Activated CD4-positive, alpha-beta T cell treated with anti-CD3 and anti-CD28 coated beads, Interleukin-2, Interleukin-6, amounts not matched to agents 100 ng/mL and 50 ng/mL, durations not matched to agents 16 hours and 8 hours (primary cell): Measurements from ENCODE around the gene DENND1C.
"Not testable (repeated sequence)": the region's sequence is repeated elsewhere in the genome, so short reads cannot be mapped to it uniquely, and the experiment has no call there.

Experiments used
- DNase-seq: peaks from one replicate; pipeline ENCODE4 v3.0.0-alpha.2; 2020

Gene DENND1C

DNA sequence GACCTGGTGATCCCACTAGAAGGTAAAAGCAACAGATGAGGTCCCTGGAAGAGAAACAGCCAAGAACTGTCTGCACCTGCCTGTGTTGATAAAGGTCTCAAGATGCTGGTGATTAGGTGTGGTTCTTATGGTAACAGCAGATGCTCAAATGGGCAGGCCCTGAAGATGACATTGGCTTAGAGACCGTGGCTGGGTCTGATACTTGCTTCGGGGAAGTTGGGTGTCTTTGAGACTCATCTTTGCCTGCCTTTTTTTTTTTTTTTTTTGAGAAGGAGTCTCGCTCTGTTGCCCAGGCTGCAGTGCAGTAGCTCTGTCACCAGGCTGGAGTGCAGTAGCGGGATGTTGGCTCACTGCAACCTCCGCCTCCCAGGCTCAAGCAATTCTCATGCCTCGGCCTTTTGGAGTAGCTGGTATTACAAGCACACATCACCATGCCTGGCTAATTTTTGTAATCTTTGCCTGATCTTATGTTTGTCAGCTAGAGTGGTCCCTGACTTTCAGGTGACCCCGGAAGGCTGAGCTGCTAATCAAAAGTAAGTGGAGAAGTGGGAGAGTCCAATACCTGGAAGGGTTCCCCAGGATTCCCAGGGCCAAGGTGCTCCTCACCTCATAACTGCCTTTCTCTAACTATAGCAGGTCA is 29.9 kb downstream of the DENND1C start:
- DNase-seq, result no peak

- no peak for DNase-seq
Measured at GRCh38 chr19:6450166-6450565, 31.4 kb downstream of the DENND1C start.

DNA sequence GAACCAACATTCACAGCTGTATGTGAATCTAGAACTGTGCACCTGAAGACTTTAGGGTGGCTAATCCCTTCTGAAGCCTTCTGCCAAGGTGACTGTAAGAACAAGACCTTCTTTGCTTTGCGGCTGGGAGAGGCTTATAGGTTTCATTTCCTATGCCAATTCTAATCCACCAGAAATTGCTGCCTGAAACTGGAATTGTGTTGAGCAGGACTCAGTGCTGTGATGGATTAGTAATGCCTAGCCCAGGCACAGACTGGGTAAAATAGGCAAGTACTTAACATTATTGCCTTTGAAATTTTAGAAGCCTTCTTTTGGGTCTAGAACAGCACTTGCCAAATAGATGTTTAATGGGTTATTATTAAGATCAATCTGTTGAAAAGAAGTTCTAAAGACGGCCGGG is 33.5 kb downstream of the DENND1C start:
- no peak for DNase-seq

DNA sequence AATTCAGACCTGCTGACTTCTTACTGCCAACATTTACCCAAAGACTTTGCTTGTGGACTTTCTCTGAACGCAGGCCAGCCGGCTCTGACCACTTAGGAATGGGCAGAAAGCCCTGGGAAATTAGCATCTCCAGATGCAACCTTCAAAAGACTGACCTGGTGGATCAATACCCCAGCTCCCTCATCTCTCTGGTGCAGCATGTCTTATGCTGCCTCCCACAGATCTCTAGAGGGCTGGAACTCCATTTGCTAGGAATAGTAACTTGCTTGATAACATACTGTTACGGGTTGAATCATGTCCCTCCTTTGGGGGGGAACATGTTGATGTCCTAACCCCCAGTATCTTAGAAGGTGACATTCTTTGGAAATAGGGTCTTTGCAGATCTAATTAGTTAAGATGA is 35.1 kb downstream of the DENND1C start:
- no peak for DNase-seq

DNA sequence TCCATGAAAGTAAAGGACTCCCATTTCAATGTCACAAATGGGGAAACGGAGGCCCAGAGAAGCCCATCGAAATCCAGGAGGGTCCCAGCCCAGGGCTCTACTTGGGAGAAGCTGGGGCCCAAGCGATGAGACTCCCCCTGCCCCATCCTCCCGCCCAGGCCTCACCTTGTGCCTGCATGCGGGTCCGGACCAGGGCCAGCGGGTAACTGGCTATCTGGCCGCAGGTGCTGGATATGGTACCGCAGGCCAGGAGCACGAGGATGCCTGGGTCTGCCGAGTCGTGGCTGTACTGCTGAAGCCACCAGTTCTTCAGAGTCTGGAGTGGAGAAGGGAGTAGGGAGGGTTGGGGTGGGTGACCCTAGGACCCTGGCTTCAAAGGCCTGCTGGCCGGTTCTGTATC is 37.6 kb downstream of the DENND1C start:
- no peak for DNase-seq

DNA sequence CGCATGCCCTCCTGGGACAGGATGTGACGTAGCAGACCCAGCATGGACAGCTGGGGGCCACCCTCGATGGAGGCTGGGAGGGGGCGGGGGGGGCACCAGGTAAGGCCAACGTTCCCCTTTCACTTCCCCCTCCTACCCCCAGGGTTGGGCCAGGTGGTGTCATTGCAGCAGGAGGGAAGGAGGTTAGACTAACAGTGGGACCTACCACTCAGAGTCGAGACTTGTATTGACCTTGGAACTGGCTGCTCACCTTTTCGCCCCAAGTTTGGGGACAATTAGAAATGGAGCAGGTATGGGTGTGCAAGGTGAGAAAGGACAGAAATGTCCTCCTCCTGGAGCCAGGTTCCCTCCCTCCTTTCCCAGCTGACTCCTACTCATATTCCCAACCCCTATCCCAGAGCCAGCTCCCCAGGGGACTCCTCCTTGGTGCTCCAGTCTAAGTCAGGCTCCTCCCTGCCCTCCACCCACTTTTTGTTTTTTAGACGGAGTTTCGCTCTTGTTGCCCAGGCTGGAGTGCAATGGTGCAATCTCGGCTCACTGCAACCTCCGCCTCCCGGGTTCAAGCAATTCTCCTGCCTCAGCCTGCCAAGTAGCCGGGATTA is 39.4 kb downstream of the DENND1C start:
- no peak for DNase-seq

- no peak for DNase-seq
Measured at GRCh38 chr19:6440905-6441304, 40.7 kb downstream of the DENND1C start.

GRCh38 chr19:6439743-6440142 is 41.8 kb downstream of the DENND1C start:
- no peak for DNase-seq

DNA sequence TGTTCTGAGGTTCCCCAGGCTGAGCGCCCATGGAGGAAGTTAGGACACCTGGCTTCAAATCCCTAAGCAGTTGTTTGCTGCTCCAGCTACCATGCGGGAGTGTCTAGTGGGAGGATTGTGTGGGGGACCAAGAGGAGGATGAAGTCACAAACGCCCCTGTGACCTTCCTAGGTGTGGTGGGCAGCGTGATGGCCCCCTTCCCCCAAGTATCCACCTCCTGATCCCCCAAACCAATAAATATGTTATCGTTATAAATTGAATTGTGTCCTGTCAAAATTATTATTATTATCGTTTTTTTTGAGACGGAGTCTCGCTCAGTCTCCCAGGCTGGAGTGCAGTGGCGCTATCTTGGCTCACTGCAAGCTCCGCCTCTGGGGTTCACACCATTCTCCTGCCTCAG is 47.9 kb downstream of the DENND1C start, which contains the start of gene SLC25A41:
TSS of gene SLC25A41 (minus strand) at position 101 of the 400 bp plus-strand sequence. CDS start at position 31, 70 bp downstream.
- no peak for DNase-seq

GRCh38 chr19:6433165-6433564 is 48.4 kb downstream of the DENND1C start:
- DNase-seq, result no peak

DNA sequence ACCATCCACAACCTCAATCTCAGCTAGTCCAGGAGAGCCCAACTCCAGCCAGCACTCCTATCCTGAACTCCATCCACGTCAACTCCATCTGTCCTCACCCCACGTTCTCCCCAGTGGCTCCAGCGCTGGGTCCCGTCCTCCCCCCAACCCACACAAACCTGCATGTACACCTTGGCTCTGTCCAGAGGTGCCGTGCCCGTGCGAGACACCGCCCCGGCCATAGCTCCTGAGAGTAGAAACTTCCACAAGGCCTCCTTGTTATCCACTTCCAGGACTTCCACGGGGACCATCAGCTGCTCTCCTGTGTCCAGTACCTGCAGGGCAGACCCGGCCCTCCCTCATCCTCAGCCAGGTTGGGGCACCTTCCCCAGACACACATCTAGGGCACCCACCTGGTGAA is 49.7 kb downstream of the DENND1C start:
- DNase-seq, result no peak

GRCh38 chr19:6429419-6430221 is 52.0 kb downstream of the DENND1C start:
- no peak for DNase-seq

DNA sequence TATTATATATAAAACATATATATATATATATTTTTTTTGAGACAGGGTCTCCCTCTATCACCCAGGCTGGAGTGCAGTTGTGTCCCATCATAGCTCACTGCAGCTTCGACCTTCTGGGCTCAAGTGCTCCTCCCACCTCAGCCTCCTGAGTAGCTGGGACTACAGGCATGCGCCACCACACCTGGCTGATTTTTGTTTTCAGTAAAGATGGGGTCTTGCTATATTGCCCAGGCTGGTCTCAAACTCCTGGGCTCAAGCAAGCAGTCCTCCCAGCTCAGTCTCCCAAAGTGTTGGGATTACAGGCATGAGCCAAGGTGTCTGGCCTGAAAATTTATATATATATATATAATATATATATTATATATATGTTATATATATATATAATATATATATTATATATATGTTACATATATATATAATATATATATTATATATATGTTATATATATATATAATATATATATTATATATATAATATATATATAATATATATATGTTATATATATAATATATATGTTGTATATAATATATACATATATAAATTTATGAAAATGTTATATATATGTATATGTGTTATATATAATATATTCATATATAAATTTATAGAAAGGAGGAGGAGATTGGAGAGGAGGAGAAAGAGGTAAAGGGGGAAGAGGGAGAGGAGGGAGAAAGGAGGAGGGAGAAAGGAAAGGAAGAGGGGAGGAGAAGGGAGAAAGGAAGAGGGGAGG is 52.7 kb downstream of the DENND1C start:
- not testable (repeated sequence) for DNase-seq

- DNase-seq, result no peak
Measured at GRCh38 chr19:6427131-6427530, 54.5 kb downstream of the DENND1C start.

- DNase-seq, result no peak
Measured at GRCh38 chr19:6425732-6426620, 55.6 kb downstream of the DENND1C start.

DNA sequence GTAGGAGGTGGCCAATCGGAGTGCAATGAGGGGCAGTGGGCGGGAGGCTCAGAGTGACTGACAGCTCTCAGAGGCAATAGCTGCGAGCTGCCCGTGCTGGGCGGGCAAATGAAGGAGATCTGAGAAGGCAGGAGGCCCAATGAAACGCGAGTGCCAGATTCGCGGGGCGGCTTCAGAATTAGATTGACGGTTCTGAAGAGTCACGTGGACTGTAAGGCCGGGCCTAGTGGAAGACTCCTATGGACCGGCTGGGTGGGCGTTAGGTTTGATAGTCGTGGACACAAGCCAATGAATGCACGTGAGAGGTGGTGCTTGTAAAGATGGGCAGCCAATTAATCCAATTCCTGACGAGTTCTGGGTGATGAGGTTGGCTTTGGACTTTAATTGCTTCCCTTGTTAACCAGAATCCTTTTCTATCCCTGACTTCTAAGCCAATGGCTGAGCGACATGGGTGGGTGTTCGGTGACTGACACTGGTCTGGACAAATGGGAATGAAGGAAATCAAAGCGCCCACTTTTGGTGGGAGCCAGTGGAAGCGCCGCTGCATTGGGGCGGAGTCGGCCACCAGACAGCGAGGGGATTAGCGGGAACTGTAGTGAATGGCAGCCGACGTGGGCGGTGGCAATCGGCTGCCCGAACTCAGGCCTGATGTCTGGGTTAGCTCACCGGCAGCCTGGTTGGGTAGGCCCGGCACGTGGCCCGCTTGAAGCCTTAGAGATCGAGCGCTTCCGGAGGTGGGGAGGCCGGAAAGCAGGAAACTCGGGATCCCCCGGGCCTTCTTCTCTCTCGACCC is 56.5 kb downstream of the DENND1C start:
- DNase-seq, result peak; percentile 100

- peak; percentile 34 for DNase-seq
Measured at GRCh38 chr19:6424195-6424938, 57.2 kb downstream of the DENND1C start, which contains the start of gene KHSRP. KHSRP (minus strand) TSS chr19:6424811; CDS start chr19:6424701, 110 bp downstream.

DNA sequence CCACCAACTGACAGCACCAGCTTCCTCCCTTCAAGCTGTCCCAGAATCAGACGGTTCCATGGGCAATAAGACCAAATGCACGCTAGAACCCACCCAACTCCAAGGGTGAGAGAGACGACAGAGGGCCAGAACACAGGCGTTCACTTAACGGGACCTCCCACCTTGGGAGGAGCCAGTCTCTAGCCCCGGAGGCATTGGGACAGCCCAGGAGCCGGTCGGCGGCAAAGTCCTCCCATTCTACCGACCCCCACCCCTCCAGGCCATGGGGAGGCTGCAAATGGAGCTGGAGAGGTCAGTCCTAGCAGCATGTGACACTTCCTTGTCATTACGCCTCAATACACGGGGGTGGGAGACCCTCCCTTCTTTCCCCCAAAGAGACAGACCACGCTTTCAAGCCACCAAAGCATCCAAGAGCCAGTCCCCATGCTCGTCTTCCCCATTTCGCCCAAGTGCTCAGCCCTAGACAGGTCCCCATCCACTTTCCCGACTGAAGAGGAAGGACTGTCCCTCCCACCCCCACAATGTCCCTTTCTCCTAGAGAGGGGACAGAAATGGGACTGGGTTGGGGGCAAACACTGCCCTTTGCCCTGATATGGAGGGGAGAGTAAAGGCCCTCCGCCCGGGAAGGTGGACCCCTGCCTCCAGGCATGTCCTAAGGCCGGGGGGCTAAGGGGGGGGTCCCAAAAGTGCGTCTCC is 57.9 kb downstream of the DENND1C start:
- DNase-seq, result peak; percentile 59

GRCh38 chr19:6421075-6422014 is 60.2 kb downstream of the DENND1C start:
- no peak for DNase-seq
